Astrocyte (in vitro differentiated cells and primary cell): ENCODE data around the gene CCDC102A. TPM values are rescaled to one million over a fixed set of nuclear protein-coding genes. Genes with fewer than 3 reads are reported as not detected.

Experiments
- DNase-seq: peaks from one replicate; pipeline ENCODE4 v3.0.0-alpha.2; 2010; ENCODE audit warnings: low read depth
- FAIRE-seq: peaks from 2 replicates; lab custom pipeline; 2011; peaks lifted over from hg19 to GRCh38; lab: Jason Lieb, UNC
- H2AFZ ChIP-seq: 2 replicates; pipeline ENCODE4 v1.6.0; 2012; ENCODE audit warnings: low read depth, low read length, inconsistent platforms
- H3K27ac ChIP-seq: 2 replicates; pipeline ENCODE4 v1.5.1; 2011; ENCODE audit warnings: low read depth, low read length, inconsistent platforms
- H3K27me3 ChIP-seq: 2 replicates; pipeline ENCODE4 v1.6.0; 2011; ENCODE audit warnings: low read length, inconsistent platforms; ENCODE audit not compliant: insufficient read depth
- H3K36me3 ChIP-seq: 2 replicates; pipeline ENCODE4 v1.5.1; 2011; ENCODE audit warnings: low read length, inconsistent platforms; ENCODE audit not compliant: insufficient read depth
- H3K4me1 ChIP-seq: 2 replicates; pipeline ENCODE4 v1.5.1; 2011; ENCODE audit warnings: low read length, inconsistent platforms; ENCODE audit not compliant: insufficient read depth
- H3K4me2 ChIP-seq: 2 replicates; pipeline ENCODE4 v1.6.0; 2012; ENCODE audit warnings: low read length, inconsistent platforms
- H3K4me3 ChIP-seq: 2 replicates; pipeline ENCODE4 v1.5.1; 2011; ENCODE audit warnings: low read depth, mild to moderate bottlenecking, low read length, inconsistent platforms; ENCODE audit not compliant: insufficient read depth
- H3K79me2 ChIP-seq: 2 replicates; pipeline ENCODE4 v1.6.0; 2012; ENCODE audit warnings: mild to moderate bottlenecking, low read length, inconsistent platforms; ENCODE audit not compliant: insufficient read depth
- H3K9ac ChIP-seq: 2 replicates; pipeline ENCODE4 v1.6.0; 2012; ENCODE audit warnings: mild to moderate bottlenecking, low read length, inconsistent platforms
- H3K9me3 ChIP-seq: 2 replicates; pipeline ENCODE4 v1.5.1; 2012; ENCODE audit warnings: low read depth, mild to moderate bottlenecking, low read length, inconsistent platforms; ENCODE audit not compliant: insufficient read depth
- H4K20me1 ChIP-seq: 2 replicates; pipeline ENCODE4 v1.6.0; 2012; ENCODE audit warnings: low read length, inconsistent platforms; ENCODE audit not compliant: insufficient read depth
- H3K27ac Mint-ChIP-seq: one replicate; pipeline ENCODE4 v1.8.0; 2021; ENCODE audit warnings: mild to moderate bottlenecking, mixed read lengths; ENCODE audit not compliant: unreplicated experiment
- H3K27me3 Mint-ChIP-seq: one replicate; pipeline ENCODE4 v1.8.0; 2021; ENCODE audit warnings: low read depth, mixed read lengths; ENCODE audit not compliant: unreplicated experiment
- H3K36me3 Mint-ChIP-seq: one replicate; pipeline ENCODE4 v1.8.0; 2021; ENCODE audit warnings: low read depth, mixed read lengths; ENCODE audit not compliant: unreplicated experiment
- H3K4me1 Mint-ChIP-seq: one replicate; pipeline ENCODE4 v1.8.0; 2021; ENCODE audit warnings: low read depth, mixed read lengths; ENCODE audit not compliant: unreplicated experiment
- H3K4me3 Mint-ChIP-seq: one replicate; pipeline ENCODE4 v1.8.0; 2021; ENCODE audit warnings: mild to moderate bottlenecking, moderate library complexity, mixed read lengths; ENCODE audit not compliant: unreplicated experiment
- H3K9me3 Mint-ChIP-seq: one replicate; pipeline ENCODE4 v1.8.0; 2021; ENCODE audit warnings: mild to moderate bottlenecking, mixed read lengths; ENCODE audit not compliant: unreplicated experiment
- CTCF ChIP-seq: IDR thresholded peaks from 2 replicates; pipeline ENCODE4 v1.5.1; 2011; ENCODE audit warnings: low read depth, mild to moderate bottlenecking, inconsistent platforms, low read length, moderate library complexity; ENCODE audit not compliant: insufficient read depth
- EZH2 ChIP-seq: IDR thresholded peaks from 2 replicates; pipeline ENCODE4 v1.6.1; 2012; ENCODE audit warnings: mild to moderate bottlenecking, low read length, inconsistent platforms; ENCODE audit not compliant: insufficient read depth
- total RNA-seq: library from RNA; stranded (reverse); gene quantifications from 2 replicates; pipeline ENCODE4 v1.2.1, GENCODE V29; 2021

The CCDC102A gene
- total RNA-seq, 1 donor from 2014 or later = 8.8 TPM

- Mint-ChIP-seq H3K27ac (no peak overlapping the region), H3K4me1 (peaks cover 2% of the 10 kb centered on the region), H3K4me3 (no peak overlapping the region), H3K27me3 (peaks cover 5% of the 10 kb centered on the region), H3K36me3 (peaks cover 17% of the 10 kb centered on the region), H3K9me3 (no peaks in the 10 kb centered on the region)
- no peak overlapping the region for H2AFZ ChIP-seq
- no peaks in the 10 kb centered on the region for H3K36me3 ChIP-seq
- no peak for FAIRE-seq
- no peaks in the 10 kb centered on the region for H3K9me3 ChIP-seq
- H3K4me1 ChIP-seq = no peaks in the 10 kb centered on the region
- H3K79me2 ChIP-seq = no peaks in the 10 kb centered on the region
- no peak for TF ChIP-seq EZH2
- TF ChIP-seq CTCF = no peak
- DNase-seq = no peak
- no peak overlapping the region for H3K4me3 ChIP-seq
- no peak overlapping the region for H3K27ac ChIP-seq
- no peaks in the 10 kb centered on the region for H3K27me3 ChIP-seq
- no peak overlapping the region for H3K9ac ChIP-seq
- no peak overlapping the region for H3K4me2 ChIP-seq
- peaks cover 5% of the 10 kb centered on the region for H4K20me1 ChIP-seq
Observed at GRCh38 chr16:57516773-57517172, 19.6 kb downstream of the CCDC102A start.

- TF ChIP-seq EZH2 (no peak), CTCF (no peak)
- Mint-ChIP-seq H3K27me3 (peaks cover 5% of the 10 kb centered on the region), H3K36me3 (peaks cover 17% of the 10 kb centered on the region), H3K27ac (no peak overlapping the region), H3K4me3 (no peak overlapping the region), H3K4me1 (peaks cover 2% of the 10 kb centered on the region), H3K9me3 (no peaks in the 10 kb centered on the region)
- Histone ChIP-seq H3K27ac (no peak overlapping the region), H3K27me3 (no peaks in the 10 kb centered on the region), H4K20me1 (peaks cover 5% of the 10 kb centered on the region), H3K9me3 (no peaks in the 10 kb centered on the region), H3K4me1 (no peaks in the 10 kb centered on the region), H2AFZ (no peak overlapping the region), H3K9ac (no peak overlapping the region), H3K79me2 (no peaks in the 10 kb centered on the region), H3K4me2 (no peak overlapping the region), H3K36me3 (no peaks in the 10 kb centered on the region), H3K4me3 (no peak overlapping the region)
- DNase-seq (no peak), FAIRE-seq (no peak)
Observed at GRCh38 chr16:57516176-57516725, 20.1 kb downstream of the CCDC102A start.

- H3K27ac ChIP-seq = no peak overlapping the region
Observed at GRCh38 chr16:57514791-57515600, 21.4 kb downstream of the CCDC102A start.

More at GRCh38 chr16:57514791-57515600, 21.4 kb downstream of the CCDC102A start:
- peaks cover 2% of the 10 kb centered on the region for H3K4me1 Mint-ChIP-seq
- H3K79me2 ChIP-seq = no peaks in the 10 kb centered on the region
- H3K36me3 Mint-ChIP-seq = peaks cover 15% of the 10 kb centered on the region
- peaks cover 5% of the 10 kb centered on the region for H4K20me1 ChIP-seq
- no peaks in the 10 kb centered on the region for H3K9me3 Mint-ChIP-seq
- DNase-seq (no peak), FAIRE-seq (no peak)
- H3K4me2 ChIP-seq = no peak overlapping the region
- H3K4me3 ChIP-seq = no peak overlapping the region
- no peaks in the 10 kb centered on the region for H3K27me3 ChIP-seq
- H3K27me3 Mint-ChIP-seq = peaks cover 5% of the 10 kb centered on the region
- no peaks in the 10 kb centered on the region for H3K36me3 ChIP-seq
- no peak overlapping the region for H2AFZ ChIP-seq
- no peak overlapping the region for H3K27ac Mint-ChIP-seq
- H3K4me3 Mint-ChIP-seq = no peak overlapping the region
- TF ChIP-seq CTCF = no peak
- no peak for TF ChIP-seq EZH2
- no peak overlapping the region for H3K9ac ChIP-seq
- H3K4me1 ChIP-seq = no peaks in the 10 kb centered on the region
- no peaks in the 10 kb centered on the region for H3K9me3 ChIP-seq
